Fibroblast of lung (primary cell): ENCODE data around the gene DDX60. TPM values are rescaled to one million over a fixed set of nuclear protein-coding genes. Genes with fewer than 3 reads are reported as not detected.
"Not testable (repeated sequence)": the region's sequence is repeated elsewhere in the genome, so short reads cannot be mapped to it uniquely, and the experiment has no call there.

Source experiments
- DNase-seq, 2 donors: peaks; one replicate each; pipeline versions ENCODE4 v3.0.0 to v3.0.0-alpha.2; 2010; ENCODE audit warnings: low read depth in 2 of 2
- H2AFZ ChIP-seq: 2 replicates; pipeline ENCODE4 v1.5.1; 2012; ENCODE audit warnings: low read length, control low read depth, inconsistent platforms
- H3K27ac ChIP-seq: 2 replicates; pipeline ENCODE4 v1.5.1; 2011; ENCODE audit warnings: low read length, control low read depth; ENCODE audit not compliant: insufficient read depth
- H3K27me3 ChIP-seq: 2 replicates; pipeline ENCODE4 v1.5.1; 2011; ENCODE audit warnings: mild to moderate bottlenecking, low read length; ENCODE audit not compliant: control insufficient read depth, insufficient read depth
- H3K36me3 ChIP-seq: 2 replicates; pipeline ENCODE4 v1.5.1; 2011; ENCODE audit warnings: low read length; ENCODE audit not compliant: control insufficient read depth, insufficient read depth
- H3K4me1 ChIP-seq: 2 replicates; pipeline ENCODE4 v1.5.1; 2011; ENCODE audit warnings: low read length; ENCODE audit not compliant: control insufficient read depth, insufficient read depth; ENCODE audit errors: extremely low read depth
- H3K4me2 ChIP-seq: 2 replicates; pipeline ENCODE4 v1.5.1; 2011; ENCODE audit warnings: low read length, control low read depth; ENCODE audit not compliant: insufficient read depth; ENCODE audit errors: extremely low read depth
- H3K4me3 ChIP-seq, 4 experiments: fragments of 200-600 bp in 1 of 4; sonication (generic) in 1 of 4; replicated peaks in 1 of 4; 2 replicates each; pipeline ENCODE4 v1.5.1; 2011 to 2016; ENCODE audit warnings: low read length in 4 of 4, low read depth in 3 of 4, mild to moderate bottlenecking in 3 of 4, control low read depth in 2 of 4, inconsistent platforms in 1 of 4, mixed read lengths in 1 of 4; ENCODE audit not compliant: insufficient read depth in 1 of 4; ENCODE audit errors: control extremely low read depth in 1 of 4
- H3K79me2 ChIP-seq: 2 replicates; pipeline ENCODE4 v1.5.1; 2012; ENCODE audit warnings: mild to moderate bottlenecking, low read length, inconsistent platforms; ENCODE audit not compliant: control insufficient read depth, insufficient read depth
- H3K9ac ChIP-seq: 2 replicates; pipeline ENCODE4 v1.5.1; 2011; ENCODE audit warnings: mild to moderate bottlenecking, low read length, control low read depth; ENCODE audit not compliant: insufficient read depth
- H3K9me3 ChIP-seq: 2 replicates; pipeline ENCODE4 v1.5.1; 2012; ENCODE audit warnings: low read depth, low read length; ENCODE audit not compliant: control insufficient read depth, insufficient read depth
- H4K20me1 ChIP-seq: 2 replicates; pipeline ENCODE4 v1.5.1; 2011; ENCODE audit warnings: low read length; ENCODE audit not compliant: control insufficient read depth, insufficient read depth; ENCODE audit errors: extremely low read depth
- CTCF ChIP-seq, 2 donors: IDR thresholded peaks in 1 of 2; conservative IDR thresholded peaks in 1 of 2; 1 replicate in 1 of 2; 2 replicates in 1 of 2; pipeline ENCODE4 v1.5.1; 2011 to 2012; ENCODE audit warnings: low read length in 2 of 2, control low read depth in 1 of 2, inconsistent platforms in 1 of 2, low read depth in 1 of 2, mild to moderate bottlenecking in 1 of 2
- EZH2 ChIP-seq: IDR thresholded peaks from 2 replicates; pipeline ENCODE4 v1.5.1; 2012; ENCODE audit warnings: low read length, control low read depth, mild to moderate bottlenecking; ENCODE audit errors: missing control alignments
- polyA plus RNA-seq, 2 donors: library from polyadenylated mRNA; depleted of rRNA in 1 of 2; stranded (reverse) in 1 of 2; unstranded in 1 of 2; fragments of >200 nt; gene quantifications; 2 replicates each; pipeline ENCODE4 v1.2.1, GENCODE V29; 2011 to 2012; ENCODE audit warnings: missing spikeins in 1 of 2
- total RNA-seq: library from RNA; depleted of rRNA; stranded (reverse); fragments of >200 nt; gene quantifications from 2 replicates; pipeline ENCODE4 v1.2.1, GENCODE V29; 2014

DDX60 gene
- total and polyA plus RNA-seq, 2 donors (not counting 1 experiment from before 2014, with no cell fraction given): 12.9 to 23.1 TPM

GRCh38 chr4:168335621-168336020 is 17.1 kb upstream of the DDX60 start:
- H3K79me2 ChIP-seq: no peaks in the 10 kb centered on the region
- no peak for TF ChIP-seq CTCF (conservative IDR thresholded peaks at IDR 0.05 in 1 of 2, IDR thresholded peaks at IDR 0.05 in 1 of 2; ENCODE audit: low read depth in 1 of 2, low read length in 2 of 2)
- no peak for TF ChIP-seq EZH2
- no peaks in the 10 kb centered on the region for H3K4me1 ChIP-seq
- H3K4me2 ChIP-seq: no peak overlapping the region
- H3K36me3 ChIP-seq: no peaks in the 10 kb centered on the region
- H3K9ac ChIP-seq: no peak overlapping the region
- no peak overlapping the region for H3K27ac ChIP-seq
- H3K4me3 ChIP-seq: no peak overlapping the region
- H3K9me3 ChIP-seq: no peaks in the 10 kb centered on the region
- no peaks in the 10 kb centered on the region for H3K27me3 ChIP-seq
- no peaks in the 10 kb centered on the region for H4K20me1 ChIP-seq
- no peak overlapping the region for H2AFZ ChIP-seq
- DNase-seq: peak; percentile 53 to 77

GRCh38 chr4:168334053-168334452 is 15.5 kb upstream of the DDX60 start:
- Histone ChIP-seq H3K27ac (no peak overlapping the region), H3K79me2 (no peaks in the 10 kb centered on the region), H4K20me1 (no peaks in the 10 kb centered on the region), H3K4me1 (no peaks in the 10 kb centered on the region), H3K27me3 (no peaks in the 10 kb centered on the region), H3K9me3 (no peaks in the 10 kb centered on the region), H3K4me2 (no peak overlapping the region), H3K4me3 (no peak overlapping the region), H2AFZ (no peak overlapping the region), H3K36me3 (no peaks in the 10 kb centered on the region), H3K9ac (no peak overlapping the region)
- TF ChIP-seq EZH2 (no peak), CTCF (conservative IDR thresholded peaks at IDR 0.05 in 1 of 2, IDR thresholded peaks at IDR 0.05 in 1 of 2; ENCODE audit: low read depth in 1 of 2, low read length in 2 of 2) (no peak)
- DNase-seq: no peak

GRCh38 chr4:168330575-168330974 is 12.0 kb upstream of the DDX60 start:
- not testable (repeated sequence) for H3K27me3 ChIP-seq, H3K4me2 ChIP-seq, H3K79me2 ChIP-seq, H3K9me3 ChIP-seq, H2AFZ ChIP-seq, H3K9ac ChIP-seq, H3K4me1 ChIP-seq, H3K27ac ChIP-seq, DNase-seq, H3K36me3 ChIP-seq, H3K4me3 ChIP-seq, H4K20me1 ChIP-seq
